Stimulated activated CD4-positive, alpha-beta T cell treated with anti-CD3 and anti-CD28 coated beads, Interleukin-12 subunit alpha, Interleukin-12 subunit beta, amount 100 ng/mL, for 24 hours (primary cell): ENCODE results near the gene CLIC3.

ENCODE experiments used
- DNase-seq, 2 experiments: peaks; one replicate each; pipeline ENCODE4 v3.0.0-alpha.2; 2020; ENCODE audit warnings: low read depth in 2 of 2

Gene CLIC3

DNA sequence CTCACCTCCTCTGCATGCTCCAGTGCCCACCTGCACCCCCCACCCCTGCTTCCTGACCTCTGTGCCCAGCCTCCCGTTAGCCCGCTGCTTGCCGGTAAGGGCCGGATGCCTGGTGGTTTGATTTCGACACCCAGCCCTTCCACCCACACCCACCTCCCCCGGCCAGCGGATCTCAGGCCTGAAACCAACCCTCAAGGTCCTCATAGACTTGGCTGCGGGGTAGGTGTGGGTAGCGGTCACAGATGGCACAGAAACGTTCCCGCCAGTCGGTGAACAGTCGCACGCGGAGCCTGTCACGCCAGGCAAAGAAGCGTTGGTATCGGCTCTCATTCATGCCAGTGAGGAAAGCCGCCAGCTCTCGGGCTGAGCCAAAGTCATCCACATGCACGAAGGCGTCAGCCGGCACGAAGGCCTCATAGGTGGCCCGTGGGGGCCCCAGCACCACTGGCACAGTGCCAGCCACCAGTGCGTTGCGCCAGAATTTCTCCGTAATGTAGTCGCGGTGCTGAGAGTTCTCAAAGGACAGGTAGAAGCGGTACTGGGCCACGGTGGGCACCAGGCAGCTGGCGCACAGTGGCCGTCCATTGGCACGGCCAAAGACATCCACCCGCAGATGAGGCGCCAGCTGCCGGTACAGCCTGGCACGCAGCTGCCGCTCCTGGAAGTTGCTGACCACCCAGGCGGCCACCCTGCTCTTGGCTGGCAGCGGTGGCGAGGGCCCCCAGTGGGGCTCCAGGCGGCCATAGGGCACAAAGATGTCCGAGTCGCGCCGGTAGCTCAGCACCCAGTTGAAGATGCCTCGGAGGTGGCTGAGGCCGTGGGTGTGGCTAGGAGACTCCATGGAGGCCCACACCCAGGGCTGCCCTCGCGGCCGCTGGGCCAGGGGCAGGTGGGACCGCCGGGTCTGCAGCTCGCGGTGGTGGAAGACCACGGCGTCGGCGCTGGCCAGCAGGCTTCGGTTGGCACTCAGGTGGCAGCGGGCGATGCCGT, 34.5 kb upstream of the CLIC3 start:
- DNase-seq, result peak in 1 of 2 experiments; percentile 33

- DNase-seq, result no peak
Observed at GRCh38 chr9:137030006-137030405, 33.6 kb upstream of the CLIC3 start.

DNA sequence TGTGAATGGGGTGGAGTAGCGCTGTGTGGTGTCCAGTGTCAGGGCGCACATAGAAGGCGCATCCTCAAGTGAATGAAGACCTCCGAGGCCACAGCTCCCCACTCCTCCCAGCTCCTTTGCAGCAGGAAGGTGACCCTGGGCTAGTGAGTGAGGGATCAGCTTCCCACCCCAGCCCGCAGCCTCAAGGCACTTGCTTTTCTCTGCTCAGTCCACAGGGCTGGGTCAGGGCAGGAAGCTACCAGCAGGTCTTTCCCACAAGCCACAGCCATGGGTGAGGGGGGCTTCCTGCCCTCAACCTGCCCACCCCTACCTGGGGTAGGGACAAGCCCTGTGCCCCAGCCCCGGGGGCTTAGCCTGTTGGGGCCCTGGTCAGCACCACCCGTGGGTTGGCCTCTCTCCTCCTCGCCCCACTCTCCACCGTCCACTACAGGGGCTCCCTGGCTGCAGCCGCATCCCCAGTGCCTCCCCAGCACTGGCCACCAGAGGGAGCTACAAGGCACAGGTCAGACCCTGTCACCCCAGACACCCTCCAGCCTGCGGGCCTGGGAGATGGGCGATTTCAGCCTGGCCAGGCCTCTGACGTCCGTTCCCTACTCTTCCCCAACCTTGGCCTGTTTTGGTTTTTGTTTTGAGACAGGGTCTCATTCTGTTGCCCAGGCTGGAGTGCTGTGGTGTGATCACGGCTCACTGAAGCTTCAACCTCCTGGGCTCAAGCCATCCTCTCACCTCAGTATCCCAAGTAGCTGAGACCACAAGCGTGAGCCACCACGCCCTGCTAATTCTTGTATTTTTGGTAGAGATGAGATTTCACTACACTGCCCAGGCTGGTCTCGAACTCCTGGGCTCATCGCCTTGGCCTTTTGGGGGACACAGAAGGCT, 32.9 kb upstream of the CLIC3 start:
- peak; percentile 51 to 76 for DNase-seq

- DNase-seq, result peak; percentile 32 to 53
Observed at GRCh38 chr9:137028263-137029057, 32.1 kb upstream of the CLIC3 start.

GRCh38 chr9:137027369-137028262, 31.2 kb upstream of the CLIC3 start, which contains the start of gene ABCA2:
Gene ABCA2 (minus strand): TSS chr9:137028237. CDS start chr9:137028140, 97 bp downstream.
- DNase-seq, result no peak

- DNase-seq, result no peak
Observed at GRCh38 chr9:137026828-137027227, 30.5 kb upstream of the CLIC3 start.

DNA sequence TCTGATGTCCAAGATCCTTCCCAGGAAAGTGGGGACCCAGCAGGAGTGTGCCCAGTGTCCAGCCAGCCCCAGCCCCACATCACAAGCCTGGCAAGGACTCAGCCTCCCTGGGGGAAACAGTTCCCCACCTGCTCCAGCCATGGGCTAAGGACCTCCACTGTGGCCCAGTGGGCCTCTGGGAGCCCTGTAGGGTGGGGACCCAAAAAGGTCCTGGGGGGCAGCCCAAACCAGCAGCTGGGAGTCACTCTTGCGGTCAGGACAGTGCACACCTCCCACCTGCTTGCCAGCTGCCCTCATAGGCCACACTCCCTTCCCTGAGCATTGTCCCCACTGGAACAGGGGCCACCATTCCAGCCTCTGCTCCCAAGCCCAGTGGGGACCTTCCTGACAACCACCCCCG, 30.0 kb upstream of the CLIC3 start:
- no peak for DNase-seq

DNA sequence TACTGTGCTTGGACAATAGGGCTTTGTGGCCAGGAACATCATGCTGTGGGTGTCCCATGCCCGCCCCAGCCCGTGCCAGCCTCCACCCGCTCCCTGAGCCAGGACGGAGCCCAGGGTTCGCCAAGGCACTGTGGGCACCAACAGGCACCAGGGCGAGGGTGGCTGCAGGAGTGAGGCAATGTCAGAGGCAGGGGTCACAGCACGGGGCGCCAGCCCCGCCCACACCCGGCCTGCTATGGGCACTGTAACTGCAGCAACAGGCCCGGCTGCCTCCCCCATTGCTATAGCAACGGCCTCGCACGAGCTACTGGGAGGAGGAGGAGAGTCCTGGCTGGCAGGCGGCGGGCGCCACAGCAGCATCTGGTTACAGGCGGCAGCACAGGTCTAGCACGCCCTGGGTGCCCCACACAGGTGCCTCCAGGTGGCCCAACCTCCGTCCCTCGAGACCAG, 29.2 kb upstream of the CLIC3 start:
- DNase-seq, result no peak

DNA sequence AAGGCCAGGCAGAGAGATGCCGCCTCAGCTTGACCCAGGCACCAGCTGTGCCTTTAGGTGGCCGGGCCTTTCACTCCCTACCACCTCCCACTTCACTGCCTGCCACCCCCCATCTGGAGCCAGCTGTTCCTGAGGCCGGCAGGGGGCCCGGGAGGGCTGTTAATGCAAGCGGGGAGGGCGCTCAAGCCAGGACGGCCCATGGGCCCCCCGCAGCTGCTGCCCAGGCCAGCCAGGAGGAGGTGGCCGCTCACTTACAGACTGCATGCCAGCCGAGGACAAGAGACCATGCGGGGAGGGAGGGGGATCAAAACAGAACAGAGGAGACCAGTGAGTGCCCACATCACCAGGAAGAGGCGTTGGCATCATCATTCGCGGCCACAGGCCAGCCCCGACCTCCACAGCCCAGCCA, 27.2 kb upstream of the CLIC3 start:
- DNase-seq, result no peak

DNA sequence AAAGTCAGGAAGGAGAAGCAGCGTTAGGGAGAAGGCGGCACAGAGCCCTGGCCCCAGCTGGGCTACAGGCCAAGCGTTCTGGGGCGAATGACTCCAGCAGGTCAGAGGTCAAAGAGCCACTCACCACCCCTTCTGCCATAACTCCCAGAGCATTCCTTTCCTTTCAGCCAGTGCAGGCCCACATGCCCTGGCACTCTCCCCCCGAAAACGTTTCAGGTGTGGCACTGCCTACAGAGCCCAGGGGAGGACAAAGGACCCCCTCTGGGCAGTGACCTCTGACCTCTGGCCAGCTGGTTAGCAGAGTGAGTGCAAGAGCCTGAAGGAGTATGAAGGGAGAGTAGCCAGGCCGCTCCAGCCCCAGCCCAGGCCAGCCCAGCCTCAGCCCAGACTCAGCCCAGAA, 26.8 kb upstream of the CLIC3 start:
- DNase-seq, result no peak

DNA sequence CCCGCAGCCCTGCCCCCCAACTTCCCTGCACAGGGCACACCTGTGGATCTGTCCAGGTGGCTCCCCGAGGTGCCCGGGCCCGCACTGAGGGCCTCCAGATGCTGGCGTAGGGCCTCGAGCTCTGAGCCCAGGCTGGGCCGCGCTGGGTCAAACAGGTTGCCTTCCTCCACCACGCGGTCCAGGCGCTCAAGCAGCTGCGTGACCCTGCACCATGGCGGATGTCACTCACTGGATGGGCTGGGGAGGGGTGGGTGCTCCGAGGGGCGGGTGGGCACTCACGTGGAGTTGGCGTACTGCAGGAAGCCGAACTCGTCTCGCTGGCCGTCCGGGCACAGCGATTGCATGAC, 26.3 kb upstream of the CLIC3 start:
- DNase-seq, result no peak

DNA sequence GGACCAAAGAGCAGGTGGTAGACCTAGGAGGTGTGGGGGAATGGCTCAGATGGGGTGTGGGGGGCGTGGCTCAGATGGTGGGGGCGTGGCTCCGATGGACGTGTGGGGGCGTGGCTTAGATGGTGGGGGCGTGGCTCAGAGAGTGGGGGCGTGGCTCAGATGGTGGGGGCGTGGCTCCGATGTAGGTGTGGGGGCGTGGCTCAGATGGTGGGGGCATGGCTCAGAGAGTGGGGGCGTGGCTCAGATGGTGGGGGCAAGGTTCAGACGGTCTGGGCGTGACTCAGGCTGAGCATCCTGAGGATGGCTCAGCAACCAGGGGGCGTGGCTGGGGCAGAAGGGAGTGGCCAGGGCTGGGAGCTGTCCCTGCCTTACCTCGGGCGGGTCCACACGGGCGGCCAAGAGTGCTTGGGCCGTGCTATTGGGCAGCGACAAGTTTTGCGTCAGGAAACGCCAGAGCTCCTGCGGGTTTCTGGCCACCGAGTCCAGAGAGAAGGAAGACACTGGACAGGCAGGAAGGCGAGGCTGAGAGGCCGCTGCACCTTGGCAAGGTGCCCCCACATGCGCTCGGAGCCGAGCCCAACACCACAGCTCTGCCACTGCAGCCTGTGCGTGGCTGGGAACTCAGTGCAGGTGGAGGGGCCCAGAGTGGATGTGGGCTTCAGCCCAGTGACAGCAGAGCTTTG, 25.8 kb upstream of the CLIC3 start:
- DNase-seq, result peak; percentile 54 to 75

GRCh38 chr9:137021568-137021978, 25.2 kb upstream of the CLIC3 start:
- DNase-seq, result no peak

GRCh38 chr9:137020771-137021567, 24.6 kb upstream of the CLIC3 start:
- DNase-seq, result no peak

DNA sequence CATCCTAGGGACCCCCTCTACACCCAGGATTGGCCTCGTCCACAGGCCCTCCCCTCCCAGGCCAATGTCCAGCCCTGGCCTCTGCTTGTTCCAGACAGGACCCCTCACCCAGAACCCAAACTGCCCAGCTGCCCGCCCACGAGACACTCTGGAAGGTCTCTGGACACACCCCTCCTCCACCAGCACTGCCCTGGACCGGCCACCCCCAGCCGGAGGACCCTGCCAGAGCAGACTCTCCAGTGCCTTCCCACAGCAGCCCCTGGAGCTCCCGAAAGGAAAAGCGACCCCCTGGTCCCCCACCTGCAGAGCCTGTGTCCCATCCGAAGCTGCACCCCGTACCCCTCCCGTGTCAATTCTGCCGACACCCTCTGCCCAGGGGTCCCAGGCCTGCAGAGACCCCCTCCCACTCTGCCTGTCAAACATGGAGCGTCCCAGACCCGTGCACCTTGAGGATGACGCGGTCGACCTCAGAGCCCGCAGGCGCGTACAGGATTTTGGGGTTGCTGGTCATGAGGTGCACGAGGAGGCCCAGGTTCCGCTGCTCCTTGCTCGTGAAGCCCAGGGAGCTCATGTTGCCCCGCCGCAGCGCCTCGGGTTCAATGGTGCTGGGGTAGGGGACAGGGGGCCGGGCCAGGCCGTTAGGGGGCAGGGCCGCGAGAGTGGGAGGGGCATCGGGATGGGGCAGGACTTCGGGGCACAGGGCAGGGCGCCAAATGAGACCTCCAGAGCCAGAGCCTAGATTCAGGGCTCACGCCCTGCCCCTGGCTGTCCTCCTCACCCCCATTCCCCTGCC, 23.7 kb upstream of the CLIC3 start:
- no peak for DNase-seq

DNA sequence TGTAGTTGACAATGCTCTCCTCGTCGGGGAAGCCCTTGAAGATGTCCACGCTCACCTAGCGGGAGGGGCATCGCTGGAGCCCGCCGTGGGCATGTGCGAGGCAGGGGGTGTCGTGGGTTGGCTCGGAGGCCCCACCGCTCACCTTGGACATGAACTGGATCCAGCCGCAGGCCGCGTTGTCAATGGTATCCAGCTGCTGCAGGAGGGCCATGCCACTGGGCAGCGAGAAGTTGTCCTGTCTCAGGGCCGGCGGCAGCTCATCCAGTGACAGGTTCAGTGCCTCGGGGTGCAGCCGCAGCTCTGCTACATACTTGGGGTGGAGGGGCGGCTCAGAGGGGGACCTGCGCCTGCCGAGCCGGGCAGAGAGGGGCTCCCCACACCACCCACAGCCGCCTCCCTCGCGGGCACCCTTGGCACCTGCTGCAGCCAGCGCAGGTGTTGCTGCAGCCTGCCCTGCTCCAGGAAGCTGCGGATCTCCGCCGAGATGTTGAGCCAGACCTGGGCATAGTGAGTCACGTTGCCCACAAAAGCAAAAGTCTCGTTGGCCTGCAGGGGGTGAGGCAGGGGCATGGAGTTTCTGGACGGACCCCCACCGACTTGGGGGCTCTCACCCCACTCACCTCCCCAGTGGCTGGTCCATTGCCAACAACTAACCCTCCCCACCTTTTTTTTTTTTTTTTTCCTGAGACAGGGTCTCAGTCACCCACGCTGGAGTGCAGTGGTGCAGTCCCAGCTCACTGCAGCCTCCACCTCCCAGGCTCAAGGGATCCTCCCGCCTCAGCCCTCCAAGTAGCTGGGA, 22.6 kb upstream of the CLIC3 start:
- DNase-seq, result no peak

- DNase-seq, result no peak
Observed at GRCh38 chr9:137017791-137018497, 21.6 kb upstream of the CLIC3 start.
